NT2/D1 (cell line): Measurements from ENCODE around the gene TMEM252.

Source experiments
- YY1 ChIP-seq: IDR thresholded peaks from 2 replicates; pipeline ENCODE4 v1.6.1; 2011; ENCODE audit not compliant: insufficient read length, insufficient read depth
- ZNF274 ChIP-seq: IDR thresholded peaks from 2 replicates; pipeline ENCODE4 v1.6.1; 2011; ENCODE audit warnings: mild to moderate bottlenecking, low read depth, low read length

- TF ChIP-seq YY1: no peak
- TF ChIP-seq ZNF274: no peak
These were observed 6.7 kb upstream of the TMEM252 start for GRCh38 chr9:68547417-68547816.
